ENCODE results near the gene CNOT3.

The CNOT3 gene

DNA sequence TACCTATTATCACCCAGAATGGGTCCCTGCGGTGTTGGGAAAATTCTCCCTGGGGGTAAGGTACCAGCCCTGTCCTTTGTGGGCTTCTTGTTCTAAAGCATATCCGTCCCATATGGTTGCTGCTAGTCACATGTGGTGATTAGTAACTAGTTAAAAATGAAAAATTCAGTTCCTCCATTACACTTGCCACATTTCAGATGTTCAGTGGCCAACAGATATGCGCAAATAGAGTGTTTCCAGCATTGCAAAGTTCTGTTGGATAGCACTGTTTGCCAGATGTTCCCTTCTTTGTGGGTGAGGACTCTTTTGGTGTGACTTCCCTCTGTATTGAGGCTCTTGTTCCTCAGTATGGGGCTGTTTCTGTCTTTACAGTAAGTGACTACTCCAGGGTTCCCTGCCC lies 3.8 kb downstream of the CNOT3 start:
- Histone ChIP-seq H4K5ac (ENCODE audit: low read length) (no peak overlapping the region), H3K4me3 (ENCODE audit: low read length) (no peak overlapping the region), H3K56ac (ENCODE audit: low read length) (no peak overlapping the region), H3K79me1 (ENCODE audit: low read length) (peaks cover 41% of the 10 kb centered on the region), H3K4ac (ENCODE audit: low read depth, low read length) (no peak overlapping the region), H3K9ac (ENCODE audit: low read length) (no peak overlapping the region), H2BK5ac (ENCODE audit: low read length) (no peak overlapping the region), H2AK5ac (ENCODE audit: low read length) (no peak overlapping the region), H3K36me3 (ENCODE audit: control insufficient read depth, insufficient read depth, low read length) (peaks cover 23% of the 10 kb centered on the region), H2BK15ac (replicated peaks; ENCODE audit: low read depth) (no peak overlapping the region), H4K8ac (ENCODE audit: low read depth, low read length) (no peak overlapping the region), H3K4me1 (ENCODE audit: control insufficient read depth, low read depth, low read length) (peaks cover 4% of the 10 kb centered on the region), H3K27ac (ENCODE audit: low read depth, low read length) (no peak overlapping the region), H3K79me2 (ENCODE audit: control insufficient read depth, insufficient read depth, low read length) (peaks cover 45% of the 10 kb centered on the region), H3K23ac (ENCODE audit: low read length) (no peak overlapping the region), H3K4me2 (ENCODE audit: low read length) (no peak overlapping the region), H3K18ac (ENCODE audit: low read length) (no peak overlapping the region), H2BK120ac (ENCODE audit: low read depth, low read length) (no peak overlapping the region), H3K27me3 (ENCODE audit: insufficient read depth, low read length, poor library complexity) (no peaks in the 10 kb centered on the region)
- no peak for DNase-seq
- WGBS (ENCODE audit: extremely low coverage, insufficient coverage, low lambda C conversion rate): no CpG with 5 or more reads among the region's 3 CpGs

DNA sequence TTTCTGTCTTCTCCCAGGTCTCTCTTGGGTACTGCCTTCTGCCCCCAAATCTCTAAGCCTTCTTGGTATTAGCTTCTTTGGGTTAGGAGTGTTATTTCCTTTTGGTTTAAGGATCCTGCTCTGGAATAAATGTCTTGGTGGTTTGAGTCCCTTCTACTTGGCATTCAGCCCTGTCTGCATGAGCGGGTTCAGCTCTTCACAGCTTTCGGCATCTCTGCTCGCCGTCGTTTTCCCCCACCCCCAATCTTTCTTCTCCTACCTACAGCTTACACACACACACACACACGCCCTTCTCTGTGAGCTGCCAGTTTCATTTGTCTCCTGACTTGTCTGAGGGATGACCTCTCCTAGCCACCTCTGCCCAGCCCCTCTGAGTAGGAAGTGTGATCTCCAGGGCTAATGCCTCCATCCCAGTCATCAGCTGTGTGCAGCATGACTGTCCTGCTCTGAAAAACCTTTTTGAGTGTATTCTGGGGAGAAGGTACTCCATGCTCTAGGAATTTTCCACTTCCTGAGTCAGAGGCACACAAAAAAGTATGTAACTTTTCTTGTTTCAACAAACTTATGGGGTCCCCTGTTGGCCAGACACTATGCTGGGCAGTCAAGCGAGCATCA lies 4.7 kb downstream of the CNOT3 start:
- Histone ChIP-seq H2BK120ac (ENCODE audit: low read depth, low read length) (no peak overlapping the region), H3K23ac (ENCODE audit: low read length) (no peak overlapping the region), H4K5ac (ENCODE audit: low read length) (no peak overlapping the region), H3K4me3 (ENCODE audit: low read length) (no peak overlapping the region), H2BK15ac (replicated peaks; ENCODE audit: low read depth) (no peak overlapping the region), H2BK5ac (ENCODE audit: low read length) (no peak overlapping the region), H3K9ac (ENCODE audit: low read length) (no peak overlapping the region), H3K79me1 (ENCODE audit: low read length) (peaks cover 41% of the 10 kb centered on the region), H2AK5ac (ENCODE audit: low read length) (no peak overlapping the region), H3K36me3 (ENCODE audit: control insufficient read depth, insufficient read depth, low read length) (peaks cover 32% of the 10 kb centered on the region), H4K8ac (ENCODE audit: low read depth, low read length) (no peak overlapping the region), H3K18ac (ENCODE audit: low read length) (no peak overlapping the region), H3K27ac (ENCODE audit: low read depth, low read length) (no peak overlapping the region), H3K56ac (ENCODE audit: low read length) (no peak overlapping the region), H3K4me2 (ENCODE audit: low read length) (no peak overlapping the region), H3K27me3 (ENCODE audit: insufficient read depth, low read length, poor library complexity) (no peaks in the 10 kb centered on the region), H3K4ac (ENCODE audit: low read depth, low read length) (no peak overlapping the region), H3K79me2 (ENCODE audit: control insufficient read depth, insufficient read depth, low read length) (peaks cover 45% of the 10 kb centered on the region), H3K4me1 (ENCODE audit: control insufficient read depth, low read depth, low read length) (peaks cover 4% of the 10 kb centered on the region)
- WGBS (ENCODE audit: extremely low coverage, insufficient coverage, low lambda C conversion rate): no CpG with 5 or more reads among the region's 7 CpGs
- no peak for DNase-seq

DNA sequence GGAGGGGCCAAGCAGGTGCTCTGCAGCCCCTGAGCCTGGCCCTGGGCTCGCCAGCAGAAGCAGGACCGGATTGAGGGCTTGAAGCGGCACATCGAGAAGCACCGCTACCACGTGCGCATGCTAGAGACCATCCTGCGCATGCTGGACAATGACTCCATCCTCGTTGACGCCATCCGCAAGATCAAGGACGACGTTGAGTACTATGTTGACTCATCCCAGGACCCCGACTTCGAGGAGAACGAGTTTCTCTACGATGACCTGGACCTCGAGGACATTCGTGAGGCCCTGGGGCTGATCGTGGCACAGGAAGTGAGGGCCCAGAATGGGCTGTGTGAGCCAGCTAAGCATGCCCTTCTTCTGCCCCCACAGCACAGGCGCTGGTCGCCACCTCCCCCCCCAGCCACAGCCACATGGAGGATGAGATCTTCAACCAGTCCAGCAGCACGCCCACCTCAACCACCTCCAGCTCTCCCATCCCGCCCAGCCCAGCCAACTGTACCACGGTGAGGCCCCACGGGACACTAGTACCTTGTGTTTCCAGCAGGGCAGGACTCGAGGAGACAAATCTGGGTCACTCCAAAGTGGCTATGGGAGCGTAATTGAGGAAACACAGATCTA lies 8.1 kb downstream of the CNOT3 start:
- Histone ChIP-seq H3K9ac (ENCODE audit: low read length) (no peak overlapping the region), H3K4me2 (ENCODE audit: low read length) (no peak overlapping the region), H3K4ac (ENCODE audit: low read depth, low read length) (no peak overlapping the region), H3K79me2 (ENCODE audit: control insufficient read depth, insufficient read depth, low read length) (peaks cover 18% of the 10 kb centered on the region), H2BK5ac (ENCODE audit: low read length) (no peak overlapping the region), H3K4me3 (ENCODE audit: low read length) (no peak overlapping the region), H3K4me1 (ENCODE audit: control insufficient read depth, low read depth, low read length) (no peaks in the 10 kb centered on the region), H3K79me1 (ENCODE audit: low read length) (peaks cover 24% of the 10 kb centered on the region), H2AK5ac (ENCODE audit: low read length) (no peak overlapping the region), H3K27me3 (ENCODE audit: insufficient read depth, low read length, poor library complexity) (no peaks in the 10 kb centered on the region), H4K5ac (ENCODE audit: low read length) (no peak overlapping the region), H3K23ac (ENCODE audit: low read length) (no peak overlapping the region), H2BK15ac (replicated peaks; ENCODE audit: low read depth) (no peak overlapping the region), H4K8ac (ENCODE audit: low read depth, low read length) (no peak overlapping the region), H3K27ac (ENCODE audit: low read depth, low read length) (no peak overlapping the region), H2BK120ac (ENCODE audit: low read depth, low read length) (no peak overlapping the region), H3K18ac (ENCODE audit: low read length) (no peak overlapping the region), H3K56ac (ENCODE audit: low read length) (no peak overlapping the region), H3K36me3 (ENCODE audit: control insufficient read depth, insufficient read depth, low read length) (peaks cover 41% of the 10 kb centered on the region)
- DNase-seq: no peak
- no CpG with 5 or more reads among the region's 28 CpGs for WGBS (ENCODE audit: extremely low coverage, insufficient coverage, low lambda C conversion rate)

DNA sequence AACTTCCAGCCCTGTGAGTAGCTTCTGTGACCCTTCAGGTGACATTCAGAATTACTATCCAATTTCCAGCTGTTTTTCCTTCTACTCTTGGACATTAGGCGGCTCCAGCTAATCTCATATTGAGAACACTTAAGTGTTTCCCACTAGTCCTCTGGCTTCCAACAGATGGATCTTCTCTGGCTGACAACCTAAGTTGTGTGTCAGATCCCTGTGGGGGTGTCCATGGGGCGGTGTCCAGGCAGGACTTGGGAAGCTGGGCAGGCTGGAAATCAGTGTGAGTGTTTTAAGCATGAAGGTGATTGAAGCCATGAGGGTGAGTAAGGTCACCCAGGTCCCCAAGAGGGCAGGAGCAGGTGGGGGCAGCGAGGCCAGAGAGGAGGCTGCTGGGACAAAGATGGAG lies 10.1 kb downstream of the CNOT3 start:
- peaks cover 8% of the 10 kb centered on the region for H3K79me1 ChIP-seq (ENCODE audit: low read length)
- no peak for DNase-seq
- H2AK5ac ChIP-seq (ENCODE audit: low read length): no peak overlapping the region
- no peak overlapping the region for H3K4ac ChIP-seq (ENCODE audit: low read depth, low read length)
- H4K8ac ChIP-seq (ENCODE audit: low read depth, low read length): no peak overlapping the region
- no peaks in the 10 kb centered on the region for H3K27me3 ChIP-seq (ENCODE audit: insufficient read depth, low read length, poor library complexity)
- H3K36me3 ChIP-seq (ENCODE audit: control insufficient read depth, insufficient read depth, low read length): peaks cover 47% of the 10 kb centered on the region
- H2BK15ac ChIP-seq (replicated peaks; ENCODE audit: low read depth): no peak overlapping the region
- no peaks in the 10 kb centered on the region for H3K79me2 ChIP-seq (ENCODE audit: control insufficient read depth, insufficient read depth, low read length)
- no peak overlapping the region for H2BK5ac ChIP-seq (ENCODE audit: low read length)
- no peak overlapping the region for H3K4me2 ChIP-seq (ENCODE audit: low read length)
- H3K4me3 ChIP-seq (ENCODE audit: low read length): no peak overlapping the region
- no peak overlapping the region for H3K56ac ChIP-seq (ENCODE audit: low read length)
- WGBS (ENCODE audit: extremely low coverage, insufficient coverage, low lambda C conversion rate): no CpG with 5 or more reads among the region's 3 CpGs
- H3K23ac ChIP-seq (ENCODE audit: low read length): no peak overlapping the region
- no peak overlapping the region for H4K5ac ChIP-seq (ENCODE audit: low read length)
- no peaks in the 10 kb centered on the region for H3K4me1 ChIP-seq (ENCODE audit: control insufficient read depth, low read depth, low read length)
- no peak overlapping the region for H3K18ac ChIP-seq (ENCODE audit: low read length)
- H3K9ac ChIP-seq (ENCODE audit: low read length): no peak overlapping the region
- no peak overlapping the region for H3K27ac ChIP-seq (ENCODE audit: low read depth, low read length)
- H2BK120ac ChIP-seq (ENCODE audit: low read depth, low read length): no peak overlapping the region

DNA sequence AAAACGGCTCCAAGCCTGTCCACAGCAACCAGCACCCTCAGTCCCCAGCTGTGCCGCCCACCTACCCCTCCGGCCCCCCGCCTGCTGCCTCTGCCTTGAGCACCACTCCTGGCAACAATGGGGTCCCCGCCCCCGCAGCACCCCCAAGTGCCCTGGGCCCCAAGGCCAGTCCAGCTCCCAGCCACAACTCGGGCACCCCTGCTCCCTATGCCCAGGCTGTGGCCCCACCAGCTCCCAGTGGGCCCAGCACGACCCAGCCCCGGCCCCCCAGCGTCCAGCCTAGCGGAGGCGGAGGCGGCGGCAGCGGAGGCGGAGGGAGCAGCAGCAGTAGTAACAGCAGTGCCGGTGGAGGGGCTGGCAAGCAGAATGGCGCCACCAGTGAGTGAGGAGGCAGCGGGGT lies 10.6 kb downstream of the CNOT3 start:
- Histone ChIP-seq H3K27me3 (ENCODE audit: insufficient read depth, low read length, poor library complexity) (no peaks in the 10 kb centered on the region), H2BK5ac (ENCODE audit: low read length) (no peak overlapping the region), H4K8ac (ENCODE audit: low read depth, low read length) (no peak overlapping the region), H3K36me3 (ENCODE audit: control insufficient read depth, insufficient read depth, low read length) (peaks cover 43% of the 10 kb centered on the region), H3K9ac (ENCODE audit: low read length) (no peak overlapping the region), H3K27ac (ENCODE audit: low read depth, low read length) (no peak overlapping the region), H3K4me1 (ENCODE audit: control insufficient read depth, low read depth, low read length) (no peaks in the 10 kb centered on the region), H3K4ac (ENCODE audit: low read depth, low read length) (no peak overlapping the region), H3K18ac (ENCODE audit: low read length) (no peak overlapping the region), H2BK15ac (replicated peaks; ENCODE audit: low read depth) (no peak overlapping the region), H3K4me3 (ENCODE audit: low read length) (no peak overlapping the region), H2BK120ac (ENCODE audit: low read depth, low read length) (no peak overlapping the region), H3K56ac (ENCODE audit: low read length) (no peak overlapping the region), H3K23ac (ENCODE audit: low read length) (no peak overlapping the region), H3K79me1 (ENCODE audit: low read length) (peaks cover 5% of the 10 kb centered on the region), H2AK5ac (ENCODE audit: low read length) (no peak overlapping the region), H3K79me2 (ENCODE audit: control insufficient read depth, insufficient read depth, low read length) (no peaks in the 10 kb centered on the region), H4K5ac (ENCODE audit: low read length) (no peak overlapping the region), H3K4me2 (ENCODE audit: low read length) (no peak overlapping the region)
- no peak for DNase-seq
- no CpG with 5 or more reads among the region's 19 CpGs for WGBS (ENCODE audit: extremely low coverage, insufficient coverage, low lambda C conversion rate)
